SU-DHL-6 (cell line): ENCODE measurements around the gene PRND.

Experiments
- EZH2phosphoT487 ChIP-seq: fragments of 200-600 bp; sonication (generic), shearing (Covaris generic); conservative IDR thresholded peaks from 2 replicates; pipeline ENCODE4 v1.6.1; 2018; ENCODE audit warnings: mild to moderate bottlenecking, antibody characterized with exemption, low read length, moderate library complexity, mixed read lengths
- TF ChIP-seq, protein P1 (sequence below): fragments of 200-600 bp; sonication (generic); IDR thresholded peaks from one replicate; pipeline ENCODE4 v1.5.1; 2017; ENCODE audit warnings: antibody characterized with exemption, mild to moderate bottlenecking, low read length, moderate library complexity; ENCODE audit not compliant: insufficient read depth, poor library complexity, severe bottlenecking

DNA sequence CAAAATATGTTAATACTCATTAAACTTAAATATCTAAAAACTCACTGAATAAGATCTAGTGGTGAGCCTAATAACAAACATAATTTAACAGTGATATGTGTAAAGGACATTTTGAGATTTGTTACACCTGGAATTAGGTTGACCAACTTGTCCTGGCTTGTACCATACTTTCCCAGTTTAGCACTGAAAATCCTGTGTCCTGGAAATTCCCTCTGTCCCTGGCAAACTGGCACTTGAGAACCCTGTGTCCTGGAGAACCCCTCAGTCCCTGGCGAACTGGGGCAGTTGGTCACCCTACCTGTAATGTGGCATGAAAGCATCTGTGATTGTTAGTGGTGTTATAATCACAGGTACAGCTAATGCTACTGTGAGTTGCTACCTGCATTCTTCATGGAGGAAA, 6.9 kb upstream of the PRND start:
- TF ChIP-seq, protein P1, sequence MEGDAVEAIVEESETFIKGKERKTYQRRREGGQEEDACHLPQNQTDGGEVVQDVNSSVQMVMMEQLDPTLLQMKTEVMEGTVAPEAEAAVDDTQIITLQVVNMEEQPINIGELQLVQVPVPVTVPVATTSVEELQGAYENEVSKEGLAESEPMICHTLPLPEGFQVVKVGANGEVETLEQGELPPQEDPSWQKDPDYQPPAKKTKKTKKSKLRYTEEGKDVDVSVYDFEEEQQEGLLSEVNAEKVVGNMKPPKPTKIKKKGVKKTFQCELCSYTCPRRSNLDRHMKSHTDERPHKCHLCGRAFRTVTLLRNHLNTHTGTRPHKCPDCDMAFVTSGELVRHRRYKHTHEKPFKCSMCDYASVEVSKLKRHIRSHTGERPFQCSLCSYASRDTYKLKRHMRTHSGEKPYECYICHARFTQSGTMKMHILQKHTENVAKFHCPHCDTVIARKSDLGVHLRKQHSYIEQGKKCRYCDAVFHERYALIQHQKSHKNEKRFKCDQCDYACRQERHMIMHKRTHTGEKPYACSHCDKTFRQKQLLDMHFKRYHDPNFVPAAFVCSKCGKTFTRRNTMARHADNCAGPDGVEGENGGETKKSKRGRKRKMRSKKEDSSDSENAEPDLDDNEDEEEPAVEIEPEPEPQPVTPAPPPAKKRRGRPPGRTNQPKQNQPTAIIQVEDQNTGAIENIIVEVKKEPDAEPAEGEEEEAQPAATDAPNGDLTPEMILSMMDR: no peak
- no peak for TF ChIP-seq EZH2phosphoT487
